ENCODE measurements around the gene ZFPM1. TPM values are rescaled to one million over a fixed set of nuclear protein-coding genes. Genes with fewer than 3 reads are reported as not detected.
A peak's percentile ranks its signal among the peaks of the same experiment; 100 is the strongest.

The ZFPM1 gene
- total RNA-seq, 3 donors from 2014 or later (not counting 1 experiment from before 2014, with no cell fraction given): 56.3 to 71.0 (median 64.6) TPM

GRCh38 chr16:88582912-88583575 lies 130.0 kb downstream of the ZFPM1 start:
- no peak for ATAC-seq
- Histone ChIP-seq H3K9me3 (ENCODE audit: control insufficient read depth, insufficient read depth, low read length) (no peaks in the 10 kb centered on the region), H3K36me3 (ENCODE audit: control insufficient read depth, insufficient read depth, low read length) (peaks cover 59% of the 10 kb centered on the region), H3K4me1 (ENCODE audit: control insufficient read depth, insufficient read depth, low read length) (no peaks in the 10 kb centered on the region), H3K27me3 (ENCODE audit: control insufficient read depth, insufficient read depth, low read length) (no peaks in the 10 kb centered on the region), H3K27ac (ENCODE audit: low read length) (no peak overlapping the region), H3K4me3 (ENCODE audit: low read length) (no peak overlapping the region)
- TF ChIP-seq CTCF (IDR thresholded peaks at IDR 0.05): no peak
- no peak overlapping the region for H3K4me3 Mint-ChIP-seq
- H3K9me3 Mint-ChIP-seq: no peaks in the 10 kb centered on the region
- H3K4me1 Mint-ChIP-seq: peaks cover 30 to 49% of the 10 kb centered on the region in 2 donors
- peak in 1 of 2 donors; percentile 16 for DNase-seq
- WGBS (ENCODE audit: insufficient coverage): 86% methylated on average over 14 of the region's 14 CpGs
- no peaks in the 10 kb centered on the region for H3K36me3 Mint-ChIP-seq
- H3K27me3 Mint-ChIP-seq (ENCODE audit: low read depth in 2 of 2): no peaks in the 10 kb centered on the region
- intact Hi-C loops (cut with micrococcal nuclease): no loop called here
- no peak overlapping the region for H3K27ac Mint-ChIP-seq

GRCh38 chr16:88584676-88585075 lies 131.6 kb downstream of the ZFPM1 start:
- no peak overlapping the region for H3K27ac ChIP-seq (ENCODE audit: low read length)
- no peaks in the 10 kb centered on the region for H3K9me3 Mint-ChIP-seq
- H3K27ac Mint-ChIP-seq: peak overlapping the region in 1 of 2 donors; percentile 27
- ATAC-seq (no peak), DNase-seq (no peak)
- intact Hi-C loops (cut with micrococcal nuclease): no loop called here
- H3K4me1 Mint-ChIP-seq: peaks cover 23 to 46% of the 10 kb centered on the region in 2 donors
- no peaks in the 10 kb centered on the region for H3K4me1 ChIP-seq (ENCODE audit: control insufficient read depth, insufficient read depth, low read length)
- H3K27me3 ChIP-seq (ENCODE audit: control insufficient read depth, insufficient read depth, low read length): no peaks in the 10 kb centered on the region
- no peaks in the 10 kb centered on the region for H3K27me3 Mint-ChIP-seq (ENCODE audit: low read depth in 2 of 2)
- no peak overlapping the region for H3K4me3 ChIP-seq (ENCODE audit: low read length)
- H3K36me3 Mint-ChIP-seq: peaks cover 8% of the 10 kb centered on the region
- peaks cover 58% of the 10 kb centered on the region for H3K36me3 ChIP-seq (ENCODE audit: control insufficient read depth, insufficient read depth, low read length)
- H3K4me3 Mint-ChIP-seq: no peak overlapping the region
- 94% methylated on average over 5 of the region's 6 CpGs for WGBS (ENCODE audit: insufficient coverage)
- TF ChIP-seq CTCF (IDR thresholded peaks at IDR 0.05): no peak
- H3K9me3 ChIP-seq (ENCODE audit: control insufficient read depth, insufficient read depth, low read length): no peaks in the 10 kb centered on the region

GRCh38 chr16:88585269-88585668 lies 132.2 kb downstream of the ZFPM1 start:
- Mint-ChIP-seq H3K9me3 (no peaks in the 10 kb centered on the region), H3K27ac (peak overlapping the region; percentile 30 to 67), H3K4me3 (no peak overlapping the region), H3K4me1 (peaks cover 23 to 41% of the 10 kb centered on the region in 2 donors), H3K27me3 (ENCODE audit: low read depth in 2 of 2) (no peaks in the 10 kb centered on the region), H3K36me3 (peaks cover 10% of the 10 kb centered on the region)
- Histone ChIP-seq H3K36me3 (ENCODE audit: control insufficient read depth, insufficient read depth, low read length) (peaks cover 59% of the 10 kb centered on the region), H3K4me1 (ENCODE audit: control insufficient read depth, insufficient read depth, low read length) (no peaks in the 10 kb centered on the region), H3K27ac (ENCODE audit: low read length) (no peak overlapping the region), H3K4me3 (ENCODE audit: low read length) (no peak overlapping the region), H3K27me3 (ENCODE audit: control insufficient read depth, insufficient read depth, low read length) (no peaks in the 10 kb centered on the region), H3K9me3 (ENCODE audit: control insufficient read depth, insufficient read depth, low read length) (no peaks in the 10 kb centered on the region)
- WGBS (ENCODE audit: insufficient coverage): 96% methylated on average over 8 of the region's 8 CpGs
- no peak for DNase-seq
- intact Hi-C loops (cut with micrococcal nuclease): no loop called here
- no peak for ATAC-seq
- no peak for TF ChIP-seq CTCF (IDR thresholded peaks at IDR 0.05)

Data from natural killer cell (primary cell).